ENCODE measurements around the gene TCP11X1.
"Not testable (repeated sequence)": the region's sequence is repeated elsewhere in the genome, so short reads cannot be mapped to it uniquely, and the experiment has no call there.

Gene TCP11X1

GRCh38 chrX:102214986-102215385 lies at the start of gene TCP11X1:
TCP11X1 (plus strand) TSS chrX:102215301.
- DNase-seq (ENCODE audit: low read depth in 2 of 2): not testable (repeated sequence)

GRCh38 chrX:102185967-102186720 lies 29.0 kb upstream of the TCP11X1 start:
- DNase-seq (ENCODE audit: low read depth in 2 of 2): no peak

- DNase-seq (ENCODE audit: low read depth in 2 of 2): not testable (repeated sequence)
These were observed 7.2 kb upstream of the TCP11X1 start for GRCh38 chrX:102207940-102208339.

GRCh38 chrX:102216497-102216896 lies 1.4 kb downstream of the TCP11X1 start:
- not testable (repeated sequence) for DNase-seq (ENCODE audit: low read depth in 2 of 2)

- DNase-seq (ENCODE audit: low read depth in 2 of 2): not testable (repeated sequence)
These were observed 20.6 kb downstream of the TCP11X1 start for GRCh38 chrX:102235678-102236077.

GRCh38 chrX:102240265-102240664 lies 25.2 kb downstream of the TCP11X1 start:
- DNase-seq (ENCODE audit: low read depth in 2 of 2): not testable (repeated sequence)

GRCh38 chrX:102246893-102247292 lies 31.8 kb downstream of the TCP11X1 start, which contains the start of gene NXF2:
NXF2 (plus strand) TSS chrX:102247167; CDS start chrX:102307079, 59,912 bp downstream.
- DNase-seq (ENCODE audit: low read depth in 2 of 2): not testable (repeated sequence)

GRCh38 chrX:102272231-102272630 lies 57.1 kb downstream of the TCP11X1 start:
- DNase-seq (ENCODE audit: low read depth in 2 of 2): not testable (repeated sequence)

Measured in stimulated activated CD4-positive, alpha-beta T cell treated with anti-CD3 and anti-CD28 coated beads, Interleukin-15, amount 100 ng/mL, for 48 hours (primary cell).